GF-D8 (cell line): ENCODE results near the gene KIAA0930.
A peak's percentile ranks its signal among the peaks of the same experiment; 100 is the strongest.

ENCODE experiments used
- DNase-seq: peaks from one replicate; lab custom pipeline; 2025; lab: John Stamatoyannopoulos, UW

The KIAA0930 gene

DNA sequence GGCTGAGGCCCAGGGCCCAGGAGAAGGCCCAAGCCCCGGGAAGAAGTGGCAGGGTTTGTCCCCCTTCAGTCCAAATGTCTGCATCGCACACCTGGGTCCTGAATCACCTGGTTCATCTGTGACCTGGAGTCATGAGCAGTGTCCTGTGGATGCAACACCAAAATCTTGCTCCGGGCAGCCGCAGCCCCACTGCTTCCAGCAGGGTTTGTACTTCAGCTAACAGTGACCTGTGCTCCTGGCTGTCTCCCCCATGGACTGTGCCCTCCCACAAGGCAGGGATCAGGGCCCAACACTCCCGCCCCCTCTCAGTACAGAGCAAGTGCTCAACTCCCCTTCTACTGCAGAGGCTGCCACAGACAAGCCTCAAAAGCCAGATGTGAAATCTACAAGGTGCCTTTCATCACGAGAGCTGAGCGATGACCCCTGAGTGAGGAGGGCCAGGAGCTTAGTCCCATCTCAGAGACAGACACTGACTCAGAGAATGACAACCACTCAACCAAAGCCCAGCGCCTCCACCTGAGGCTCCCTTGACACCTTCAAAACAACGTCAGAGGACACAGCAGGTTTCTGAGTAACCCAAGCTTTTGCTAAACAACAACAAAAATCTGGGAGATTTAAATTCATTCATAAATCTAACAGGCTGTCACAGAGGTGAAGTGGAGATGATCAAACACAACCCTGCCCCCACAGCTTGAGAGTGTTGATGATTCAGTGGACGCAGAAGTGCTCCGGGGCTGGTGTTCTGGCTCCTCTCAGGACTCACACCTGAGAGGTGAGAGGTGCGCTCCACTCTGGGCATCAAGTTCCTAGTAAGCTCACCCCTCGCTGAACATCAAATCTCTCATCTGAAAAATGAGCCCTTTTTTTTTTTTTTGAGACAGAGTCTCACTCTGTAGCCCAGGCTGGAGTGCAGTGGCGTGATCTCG is 3.4 kb downstream of the KIAA0930 start:
- no peak for DNase-seq

DNA sequence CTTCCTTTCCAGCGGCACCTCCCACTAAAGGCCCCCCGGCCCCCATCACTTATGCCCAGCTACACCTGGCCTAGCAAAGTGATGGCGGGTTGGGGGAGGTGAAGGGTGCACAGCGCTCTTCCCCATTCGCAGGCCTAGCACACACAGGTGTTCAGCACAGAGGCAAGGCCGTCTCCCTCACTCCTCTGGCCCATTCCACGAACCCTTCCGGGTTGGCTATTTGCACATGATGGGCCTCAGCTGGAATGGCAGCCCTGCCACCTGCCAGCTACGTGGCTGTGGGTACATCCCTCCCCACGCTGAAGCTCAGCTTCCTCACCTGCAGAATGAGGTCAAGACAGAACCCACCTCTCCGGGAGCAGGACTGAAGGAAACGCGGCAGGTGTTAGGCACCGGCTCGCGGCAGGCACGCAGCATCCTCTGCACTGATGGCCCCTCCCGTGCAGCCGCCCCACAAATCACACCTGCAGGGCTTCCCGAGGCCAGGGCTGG is 4.8 kb downstream of the KIAA0930 start:
- DNase-seq = no peak

DNA sequence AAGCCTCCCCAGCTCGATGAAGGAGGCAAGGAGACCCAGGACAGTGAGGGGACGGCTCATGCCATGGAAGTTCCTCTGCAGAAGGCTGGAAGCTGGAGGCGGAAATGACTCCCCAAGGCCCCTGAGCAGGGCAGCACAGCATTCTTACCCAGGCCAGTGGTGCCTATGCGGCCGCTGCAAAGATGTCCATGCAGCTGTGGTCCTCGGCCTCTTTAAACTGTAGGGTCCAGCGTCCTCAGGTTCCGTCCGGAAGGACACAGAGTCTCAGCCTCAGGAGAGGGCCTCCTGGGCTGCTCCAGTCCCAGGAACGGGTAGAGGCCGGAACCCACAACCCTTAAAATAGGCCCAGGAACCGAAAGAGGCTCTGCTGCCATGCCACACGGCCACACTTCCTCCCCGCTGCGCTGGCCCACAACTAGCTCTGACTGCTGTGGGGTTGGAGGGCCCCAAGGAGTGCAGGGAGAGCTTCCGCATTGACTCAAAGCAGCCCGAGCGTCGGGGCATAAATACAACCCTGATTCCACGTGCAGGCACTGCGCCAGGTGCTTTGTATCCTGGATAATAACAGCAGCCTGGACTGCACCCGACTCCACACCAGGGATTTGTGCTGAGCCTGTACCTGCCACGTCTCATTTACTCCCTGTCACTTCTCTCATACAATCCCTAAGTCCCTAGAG is 5.5 kb downstream of the KIAA0930 start:
- peak; percentile 63 for DNase-seq

DNA sequence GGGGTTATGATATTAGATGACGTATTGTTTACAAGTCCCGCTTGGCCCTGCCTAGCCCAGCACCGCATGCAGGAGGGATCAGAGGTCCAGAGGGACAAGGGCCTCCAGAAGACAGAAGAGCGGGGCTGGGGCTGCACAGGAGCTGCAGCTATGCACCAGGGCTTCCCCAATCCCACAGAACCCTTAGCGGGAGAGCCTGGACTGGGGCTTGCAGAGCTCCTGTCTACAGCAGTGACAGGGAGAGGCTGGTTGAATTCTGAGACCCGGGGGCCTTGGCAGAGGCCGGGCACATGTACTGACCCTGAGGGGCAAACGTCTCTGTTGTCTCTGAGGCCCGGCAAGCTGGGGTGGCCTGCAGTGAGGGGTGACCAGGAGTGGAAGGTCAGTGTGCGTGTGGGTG is 6.9 kb downstream of the KIAA0930 start:
- DNase-seq = no peak

DNA sequence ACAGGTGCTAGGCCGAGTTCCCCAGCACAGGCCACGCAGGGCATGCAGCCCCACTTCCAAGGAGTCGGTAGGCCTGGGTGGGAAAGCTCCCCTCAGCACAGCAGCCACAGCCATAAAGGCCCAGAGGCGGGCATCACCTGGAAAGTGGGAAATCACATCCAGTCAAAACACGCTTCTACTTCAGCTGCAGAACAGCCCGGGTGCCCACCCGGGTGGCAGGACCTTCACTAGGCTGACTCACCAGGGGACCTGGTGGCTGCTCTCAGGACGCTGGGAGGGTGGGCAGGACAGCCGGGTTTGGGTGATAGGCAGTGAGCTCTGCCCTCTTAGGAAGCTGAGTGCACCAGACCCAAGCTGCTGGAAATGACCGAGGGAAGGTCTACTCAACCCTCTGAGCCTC is 7.3 kb downstream of the KIAA0930 start:
- DNase-seq = no peak

DNA sequence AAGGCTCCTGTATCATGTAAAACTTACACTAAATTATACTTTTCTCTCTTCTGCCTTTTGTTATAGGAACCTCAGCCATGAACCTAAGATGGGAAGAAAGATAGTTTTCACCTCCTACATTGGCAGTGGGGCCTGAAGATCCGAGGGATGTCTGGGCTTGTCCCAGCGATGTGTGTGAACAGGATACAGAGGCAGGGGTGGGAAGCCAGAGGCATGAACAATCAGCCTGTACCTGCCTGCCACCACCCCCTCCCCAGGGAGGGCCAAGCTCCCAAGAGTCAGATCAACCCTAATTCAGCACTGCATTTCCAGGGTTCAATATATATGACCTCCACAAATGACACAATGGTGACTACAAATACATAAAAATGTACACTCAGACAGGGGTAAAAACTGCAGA is 9.4 kb downstream of the KIAA0930 start:
- no peak for DNase-seq

DNA sequence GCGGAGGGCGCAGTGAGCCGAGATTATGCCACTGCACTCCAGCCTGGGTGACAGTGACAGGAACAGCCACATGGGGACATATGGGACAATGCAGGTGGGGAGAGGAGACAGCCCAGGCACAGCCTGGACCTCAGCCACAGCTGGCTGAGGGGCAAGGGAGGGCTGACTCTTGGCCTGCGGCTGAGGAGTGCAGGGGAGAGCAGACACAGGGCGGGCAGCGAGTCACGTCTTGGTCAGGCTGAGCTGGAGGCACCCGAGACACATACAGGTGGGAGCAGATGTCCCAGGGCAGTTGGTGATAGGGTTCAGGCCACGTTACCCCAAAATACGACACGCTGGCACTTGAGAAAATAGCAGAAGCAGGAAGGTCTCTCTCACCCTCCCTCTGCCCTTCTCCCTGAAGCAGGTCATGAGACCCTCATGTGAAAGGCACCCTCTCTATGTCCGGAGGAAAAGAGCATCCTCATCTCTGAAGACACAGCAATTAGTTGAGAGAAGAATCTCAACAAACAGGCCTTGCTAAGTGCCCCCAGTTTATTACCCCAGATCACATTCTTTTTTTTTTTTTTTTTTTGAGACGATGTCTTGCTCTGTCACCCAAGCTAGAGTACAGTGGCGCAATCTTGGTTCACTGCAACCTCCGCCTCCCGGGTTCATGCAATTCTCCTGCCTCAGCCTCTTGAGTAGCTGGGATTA is 10.5 kb downstream of the KIAA0930 start:
- peak; percentile 30 for DNase-seq

DNA sequence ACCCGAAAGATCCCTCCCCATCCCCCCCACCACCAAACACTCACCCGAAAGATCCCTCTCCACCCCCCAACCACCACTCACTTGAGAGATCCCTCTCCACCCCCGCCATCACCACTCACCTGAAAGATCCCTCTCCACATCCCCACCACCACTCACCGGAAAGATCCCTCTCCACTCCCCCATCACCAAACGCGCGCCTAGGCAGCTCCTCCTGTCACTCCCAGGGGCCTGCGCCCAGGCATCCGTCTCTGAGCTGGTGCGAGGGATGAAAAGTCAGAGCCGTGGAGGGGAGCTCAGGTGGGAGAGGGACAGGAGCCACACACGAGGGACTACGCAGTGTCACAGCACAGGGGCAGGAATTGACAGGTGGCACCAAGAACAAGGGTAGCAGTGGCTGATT is 11.5 kb downstream of the KIAA0930 start:
- DNase-seq = no peak

DNA sequence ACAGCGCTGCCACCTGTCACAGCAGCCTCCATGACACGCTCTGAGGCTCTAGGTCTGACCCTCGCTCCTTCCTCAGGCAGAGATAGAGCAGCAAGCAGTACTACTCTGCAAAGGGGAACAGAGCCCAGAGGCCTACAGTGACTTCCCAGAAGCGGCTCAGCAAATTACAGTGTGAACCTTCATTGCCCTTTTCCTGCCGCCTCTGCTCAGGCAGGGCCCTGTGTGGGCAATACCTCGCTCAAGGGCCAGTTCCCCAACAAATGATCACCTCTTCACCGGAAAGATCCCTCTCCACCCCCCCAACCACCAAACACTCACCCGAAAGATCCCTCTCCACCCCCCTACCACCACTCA is 12.3 kb downstream of the KIAA0930 start:
- DNase-seq = no peak

DNA sequence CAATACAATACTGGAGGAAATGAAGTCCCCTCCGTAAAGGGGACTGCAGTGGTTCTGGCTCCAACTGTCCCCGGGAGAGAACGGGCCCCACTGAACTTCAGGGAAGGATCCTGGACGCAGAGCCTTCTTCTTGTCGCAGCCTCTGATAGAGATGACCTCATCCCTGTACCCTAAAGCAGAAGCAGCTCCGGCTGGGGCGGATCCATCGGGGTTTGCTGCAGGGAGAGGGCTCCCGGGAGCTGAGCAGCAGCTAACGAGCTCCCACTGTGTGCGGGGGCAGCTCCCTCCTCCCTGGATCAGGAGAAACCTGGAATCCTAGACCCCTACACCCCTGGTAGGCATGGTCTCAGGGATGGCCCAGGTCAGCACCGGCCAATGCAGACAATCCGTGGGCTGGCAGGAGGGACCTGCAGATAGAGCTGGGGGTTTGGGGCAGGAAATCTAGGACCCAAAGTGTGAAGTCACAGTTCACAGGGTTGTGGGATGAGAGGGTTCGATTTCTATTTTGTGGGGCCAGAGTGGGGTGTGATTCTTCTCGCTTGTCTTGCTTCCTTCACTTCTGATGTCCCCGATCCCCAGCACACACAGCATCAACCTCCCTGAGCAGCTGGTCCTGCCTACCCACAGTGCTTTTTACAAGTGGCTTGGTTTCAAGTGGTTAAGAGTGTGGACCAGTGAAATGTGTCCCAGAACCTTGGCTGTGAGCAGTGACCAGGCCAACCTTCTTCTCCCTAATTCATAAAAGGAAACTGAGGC is 12.9 kb downstream of the KIAA0930 start:
- no peak for DNase-seq

DNA sequence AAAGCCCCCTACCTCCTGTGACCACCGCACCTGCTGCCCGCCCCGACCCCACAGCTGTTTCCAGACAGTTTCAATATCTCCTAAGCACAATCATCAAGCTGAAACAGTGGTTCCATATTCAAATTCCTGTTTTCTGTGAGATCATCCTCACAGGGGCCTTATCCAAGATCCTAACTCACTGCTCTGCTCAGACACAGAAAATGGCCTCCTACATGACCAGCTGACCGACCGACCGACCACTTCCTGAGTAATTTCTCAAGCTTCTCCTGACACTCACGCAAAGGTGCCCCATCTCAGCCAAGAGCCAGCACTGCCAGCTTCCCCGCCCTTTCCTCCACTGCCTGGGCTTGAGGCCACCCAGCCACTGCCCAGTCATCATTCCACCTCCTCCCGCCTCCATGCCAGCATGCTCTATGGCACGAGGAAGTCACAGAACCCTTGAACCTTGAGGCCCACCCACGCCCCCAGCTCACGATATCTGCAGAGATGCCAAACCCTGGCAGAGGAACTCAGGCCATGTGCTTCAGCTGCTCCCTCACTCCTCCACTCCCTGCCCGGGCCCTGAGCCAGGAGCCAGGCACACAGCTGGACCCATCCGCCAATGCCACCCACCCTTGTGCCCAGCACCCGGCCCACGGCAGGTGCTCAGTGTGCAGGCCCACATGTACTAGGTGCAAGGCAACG is 14.0 kb downstream of the KIAA0930 start:
- peak; percentile 89 for DNase-seq

DNA sequence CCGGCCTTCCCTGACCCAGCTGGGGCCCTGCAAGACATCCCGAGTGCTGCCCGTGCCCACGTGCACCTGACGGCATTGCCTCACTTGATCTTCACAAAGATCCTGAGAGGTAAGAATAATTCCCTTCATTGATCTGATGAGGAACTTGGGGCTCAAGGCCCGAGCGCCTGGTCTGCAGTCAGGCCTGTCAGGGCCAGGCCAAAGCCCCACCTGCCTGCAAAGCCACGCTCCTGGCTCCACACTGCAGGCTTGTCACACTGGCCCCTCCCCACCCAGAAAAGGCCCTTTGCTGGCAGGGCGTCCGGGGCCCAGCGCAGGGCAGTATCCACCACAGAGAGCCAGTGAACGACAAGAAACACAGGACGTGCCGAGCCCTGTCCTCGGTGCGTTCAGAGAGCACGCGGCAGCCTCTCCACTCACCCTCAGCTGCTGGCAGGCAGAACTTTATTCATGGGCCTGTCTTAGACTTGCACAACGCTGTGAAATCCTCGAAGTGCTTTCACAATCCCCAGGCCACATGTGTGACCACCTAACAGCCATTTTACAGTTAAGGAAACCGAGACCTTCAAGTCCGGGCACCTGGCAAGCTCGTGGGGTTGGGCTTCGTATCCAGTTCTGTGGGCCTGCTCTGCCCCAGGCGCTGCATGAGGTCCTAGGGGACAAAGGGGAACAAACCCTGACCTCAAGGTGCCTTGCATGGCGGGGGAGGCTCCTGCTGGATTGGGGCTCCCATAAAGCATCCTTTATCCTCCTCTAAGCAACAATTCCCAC is 14.8 kb downstream of the KIAA0930 start:
- peak; percentile 96 for DNase-seq

DNA sequence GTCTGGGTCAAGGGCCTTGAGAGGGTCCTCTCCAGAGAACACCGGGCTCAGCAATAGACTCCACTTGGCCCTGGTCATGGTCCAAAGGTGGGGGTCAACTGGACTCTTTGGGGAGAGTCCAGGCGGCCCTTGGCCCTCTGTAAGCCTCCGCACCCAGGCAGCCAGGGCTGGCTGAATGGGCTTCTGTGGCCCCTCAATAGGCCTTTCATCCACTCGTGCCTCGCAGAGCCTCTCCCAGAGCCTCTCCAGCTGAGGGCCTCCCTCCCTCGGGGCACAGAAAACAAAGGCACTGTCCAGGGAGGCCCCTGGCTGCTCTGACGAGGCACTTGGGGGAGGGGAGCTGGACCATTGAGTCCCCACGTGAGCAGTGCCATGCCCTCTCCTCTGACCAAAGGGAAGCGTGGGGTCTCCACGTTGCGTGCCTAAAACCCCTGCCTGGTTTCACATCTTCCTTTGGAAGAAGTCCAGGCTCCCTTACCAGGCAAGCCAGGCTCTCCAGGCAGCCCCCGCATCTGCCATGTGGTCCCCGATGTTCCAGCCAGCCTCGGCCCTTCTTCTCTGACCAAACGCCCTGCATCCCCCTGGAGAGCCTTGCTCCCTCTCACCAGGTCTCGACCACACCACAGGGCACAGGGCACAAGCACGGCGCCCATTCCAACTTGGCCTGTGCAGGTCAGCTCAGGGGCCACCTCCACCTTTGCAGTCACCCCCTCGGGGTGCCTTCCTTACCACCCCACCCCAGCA is 15.5 kb downstream of the KIAA0930 start:
- no peak for DNase-seq

DNA sequence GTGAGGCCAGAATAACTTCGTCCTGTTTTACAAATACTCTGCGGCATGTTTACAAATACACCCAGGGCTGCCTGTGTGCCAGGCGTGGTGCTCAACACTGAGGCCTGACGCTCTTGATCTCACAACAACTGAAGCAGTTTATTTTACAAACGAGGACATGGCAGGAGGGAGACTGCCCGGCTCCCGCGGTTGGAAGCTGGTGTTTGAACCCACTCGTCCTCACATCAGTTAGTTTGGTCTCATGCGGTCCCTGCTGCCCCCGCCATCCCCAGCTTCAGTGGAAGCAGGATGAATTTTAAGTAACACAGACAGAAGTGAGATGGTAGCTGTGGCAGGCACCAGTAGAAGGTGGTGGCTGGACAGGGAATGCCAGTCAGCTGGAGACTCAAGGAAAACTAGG is 16.4 kb downstream of the KIAA0930 start:
- no peak for DNase-seq

DNA sequence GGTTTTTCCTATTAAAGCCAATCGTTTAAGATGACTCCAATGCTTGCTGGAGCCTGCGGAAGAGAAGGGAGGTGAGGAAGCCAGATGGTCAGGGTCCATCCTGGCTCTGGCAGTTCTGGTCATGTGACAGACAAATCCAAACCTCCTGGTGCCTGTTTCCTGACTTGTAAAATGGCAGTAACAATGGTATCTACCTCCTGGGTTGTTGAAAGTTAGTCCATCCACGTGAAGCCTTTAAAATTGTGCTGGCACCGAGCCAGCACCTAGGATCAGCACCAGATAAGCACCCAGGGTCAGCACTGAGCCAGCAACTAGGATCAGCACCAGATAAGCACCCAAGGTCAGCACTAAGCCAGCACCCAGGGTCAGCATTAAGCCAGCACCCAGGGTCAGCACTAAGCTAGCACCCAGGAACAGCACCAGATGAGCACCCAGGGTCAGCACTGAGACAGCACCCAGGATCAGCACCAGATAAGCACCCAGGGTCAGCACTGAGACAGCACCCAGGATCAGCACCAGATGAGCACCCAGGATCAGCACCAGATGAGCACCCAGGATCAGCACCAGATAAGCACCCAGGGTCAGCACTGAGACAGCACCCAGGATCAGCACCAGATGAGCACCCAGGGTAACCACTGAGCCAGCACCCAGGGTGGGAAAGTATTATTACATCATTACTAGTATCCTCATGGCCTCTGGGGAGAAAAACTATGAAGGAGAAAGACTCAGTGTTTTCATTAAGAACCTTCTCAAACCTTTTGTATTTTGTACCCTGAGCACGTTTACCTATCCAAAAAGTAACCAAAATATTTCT is 17.2 kb downstream of the KIAA0930 start:
- DNase-seq = no peak

DNA sequence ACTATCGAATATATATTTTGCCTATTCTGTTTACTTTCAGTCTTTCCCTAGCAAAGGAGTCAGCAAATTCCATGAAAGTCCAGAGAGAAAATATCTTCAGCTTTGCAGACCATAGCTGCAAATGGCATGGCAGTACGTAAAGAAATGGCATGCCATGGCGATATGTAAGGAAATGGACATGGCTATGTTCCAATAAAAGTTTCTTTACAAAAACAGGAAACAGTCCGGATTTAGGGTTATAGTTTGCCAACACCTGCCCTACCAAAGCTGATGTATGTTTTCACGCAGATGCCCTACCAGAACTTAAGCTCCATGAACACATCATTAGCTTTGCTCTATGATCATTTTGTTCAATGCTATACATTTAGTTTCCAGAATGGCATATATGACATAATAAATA is 19.5 kb downstream of the KIAA0930 start:
- no peak for DNase-seq

DNA sequence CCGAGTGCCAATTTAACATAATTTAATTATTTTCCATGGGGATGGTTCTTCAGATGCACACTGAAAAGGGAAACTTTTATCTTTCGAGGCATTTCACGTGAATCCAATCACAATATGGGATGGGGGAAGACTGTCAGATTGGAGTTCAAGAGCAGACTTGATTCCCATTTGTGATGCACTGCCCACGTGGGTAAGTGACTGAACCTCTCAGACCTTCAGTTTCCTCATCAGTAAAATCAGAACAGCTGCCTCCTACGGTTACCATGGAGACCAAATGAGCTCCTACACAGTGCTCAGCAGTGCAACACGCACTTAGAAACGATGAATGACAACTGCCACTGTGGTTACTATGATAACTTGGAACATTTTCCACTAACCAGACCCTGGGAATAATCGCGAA is 21.7 kb downstream of the KIAA0930 start:
- no peak for DNase-seq

DNA sequence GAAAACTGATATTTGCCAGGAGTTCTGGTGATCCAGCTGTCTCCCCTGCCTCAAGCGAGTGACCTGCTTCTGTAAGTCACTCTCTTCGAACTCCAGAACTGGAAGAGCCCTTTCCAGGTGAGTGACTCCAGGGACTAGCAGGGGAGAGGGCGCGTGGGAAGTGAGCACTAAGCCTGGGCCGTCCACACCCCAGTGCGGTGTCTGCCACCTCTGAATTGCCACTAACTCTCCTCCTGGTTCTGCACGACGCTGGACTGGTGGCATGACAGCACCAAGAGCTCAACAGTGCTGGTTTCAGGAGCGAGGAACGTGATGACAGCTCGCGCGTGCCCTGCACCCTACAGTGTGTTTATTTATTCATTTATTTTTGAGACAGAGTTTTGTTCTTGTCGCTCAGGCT is 22.9 kb downstream of the KIAA0930 start:
- DNase-seq = no peak

DNA sequence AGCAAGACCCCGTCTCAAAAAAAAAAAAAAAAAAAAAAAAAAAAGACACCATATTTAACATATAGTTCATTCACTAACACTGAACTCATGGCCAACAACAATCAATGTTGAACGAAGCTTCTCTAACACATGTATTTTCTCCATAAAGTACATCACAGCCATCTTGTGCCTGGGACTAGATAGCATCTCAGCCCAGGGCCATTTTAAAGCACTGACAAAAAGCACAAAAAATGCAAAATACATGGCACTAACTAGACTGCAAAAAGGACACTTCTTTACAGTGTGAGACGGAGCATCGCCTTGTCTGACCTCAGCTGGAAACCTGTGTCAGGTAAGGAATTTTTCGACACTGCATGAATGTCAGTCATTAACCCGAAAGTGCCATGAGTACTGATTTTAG is 23.3 kb downstream of the KIAA0930 start:
- no peak for DNase-seq
